Activated CD8-positive, alpha-beta T cell treated with anti-CD3 and anti-CD28 coated beads, Interleukin-2, amount 10 ng/mL, durations not matched to agents 7 days and 5 days (primary cell): ENCODE data around the gene LRRTM4. TPM values are rescaled to one million over a fixed set of nuclear protein-coding genes. Genes with fewer than 3 reads are reported as not detected.

ENCODE experiments used
- ATAC-seq: fragments of 150-1000 bp; cut with Tn5 transposase; one replicate; pipeline ENCODE4 v1.10.0; 2021; ENCODE audit warnings: moderate library complexity
- CTCF ChIA-PET: fragments of 350-600 bp; sonication (Branson Sonifier 250); formaldehyde crosslinking; loops from one replicate; lab custom pipeline; 2021; ENCODE audit warnings: antibody characterized with exemption; lab: Charles Lee
- POLR2A ChIA-PET: fragments of 350-600 bp; sonication (Branson Sonifier 250); formaldehyde crosslinking; loops from one replicate; lab custom pipeline; 2021; ENCODE audit warnings: antibody characterized with exemption; lab: Charles Lee
- DNase-seq: peaks from one replicate; pipeline ENCODE4 v3.0.0-alpha.2; 2020
- H3K27ac Mint-ChIP-seq: one replicate; pipeline ENCODE4 v1.8.0; 2021; ENCODE audit warnings: mild to moderate bottlenecking, mixed read lengths
- H3K27me3 Mint-ChIP-seq: one replicate; pipeline ENCODE4 v1.8.0; 2021; ENCODE audit warnings: low read depth, mixed read lengths
- H3K36me3 Mint-ChIP-seq: one replicate; pipeline ENCODE4 v1.8.0; 2021; ENCODE audit warnings: low read depth, mixed read lengths
- H3K4me1 Mint-ChIP-seq: one replicate; pipeline ENCODE4 v1.8.0; 2021; ENCODE audit warnings: low read depth, mixed read lengths
- H3K4me3 Mint-ChIP-seq: one replicate; pipeline ENCODE4 v1.8.0; 2021; ENCODE audit warnings: mild to moderate bottlenecking, mixed read lengths
- H3K9me3 Mint-ChIP-seq: one replicate; pipeline ENCODE4 v1.8.0; 2022; ENCODE audit warnings: mixed read lengths; ENCODE audit not compliant: insufficient read depth
- total RNA-seq, 2 experiments: library from RNA; stranded (reverse); gene quantifications; one replicate each; pipeline ENCODE4 v1.2.3, GENCODE V29; 2021

Gene LRRTM4
- total RNA-seq, 2 experiments from 2014 or later = not detected

- Mint-ChIP-seq H3K27ac (no peak overlapping the region), H3K4me3 (no peak overlapping the region), H3K9me3 (peaks cover 7% of the 10 kb centered on the region), H3K27me3 (no peaks in the 10 kb centered on the region), H3K4me1 (no peaks in the 10 kb centered on the region), H3K36me3 (no peaks in the 10 kb centered on the region)
- ATAC-seq = no peak
- no peak for DNase-seq
- POLR2A ChIA-PET = no interaction called here
- CTCF ChIA-PET = no interaction called here
Measured at GRCh38 chr2:76946631-76947145, 575.5 kb downstream of the LRRTM4 start.

GRCh38 chr2:76940559-76940958 is 581.6 kb downstream of the LRRTM4 start:
- Mint-ChIP-seq H3K4me3 (no peak overlapping the region), H3K36me3 (no peaks in the 10 kb centered on the region), H3K9me3 (peaks cover 6% of the 10 kb centered on the region), H3K4me1 (no peaks in the 10 kb centered on the region), H3K27me3 (no peaks in the 10 kb centered on the region), H3K27ac (no peak overlapping the region)
- ATAC-seq (no peak), DNase-seq (no peak)
- POLR2A ChIA-PET = no interaction called here
- CTCF ChIA-PET = interaction anchor here (0.5 kb wide), 1 partner anchor 76 kb away, joined by 3 read pairs; no protein-coding TSS in a partner anchor

GRCh38 chr2:76938153-76938552 is 584.0 kb downstream of the LRRTM4 start:
- Mint-ChIP-seq H3K27ac (no peak overlapping the region), H3K4me3 (no peak overlapping the region), H3K36me3 (no peaks in the 10 kb centered on the region), H3K27me3 (no peaks in the 10 kb centered on the region), H3K4me1 (no peaks in the 10 kb centered on the region), H3K9me3 (peaks cover 14% of the 10 kb centered on the region)
- ChIA-PET CTCF (no interaction called here), POLR2A (no interaction called here)
- ATAC-seq = no peak
- DNase-seq = no peak

- CTCF ChIA-PET = no interaction called here
- no peaks in the 10 kb centered on the region for H3K27me3 Mint-ChIP-seq
- H3K9me3 Mint-ChIP-seq = peaks cover 12% of the 10 kb centered on the region
- H3K4me1 Mint-ChIP-seq = no peaks in the 10 kb centered on the region
- H3K36me3 Mint-ChIP-seq = no peaks in the 10 kb centered on the region
- POLR2A ChIA-PET = no interaction called here
- no peak for ATAC-seq
- H3K4me3 Mint-ChIP-seq = no peak overlapping the region
- no peak for DNase-seq
- no peak overlapping the region for H3K27ac Mint-ChIP-seq
Measured at GRCh38 chr2:76932550-76932949, 589.6 kb downstream of the LRRTM4 start.

GRCh38 chr2:76930056-76930744 is 592.0 kb downstream of the LRRTM4 start:
- Mint-ChIP-seq H3K27ac (no peak overlapping the region), H3K36me3 (no peaks in the 10 kb centered on the region), H3K9me3 (peaks cover 12% of the 10 kb centered on the region), H3K4me1 (no peaks in the 10 kb centered on the region), H3K27me3 (no peaks in the 10 kb centered on the region), H3K4me3 (no peak overlapping the region)
- ChIA-PET POLR2A (no interaction called here), CTCF (no interaction called here)
- no peak for DNase-seq
- no peak for ATAC-seq

GRCh38 chr2:76928026-76928425 is 594.1 kb downstream of the LRRTM4 start:
- no peaks in the 10 kb centered on the region for H3K4me1 Mint-ChIP-seq
- ChIA-PET POLR2A (no interaction called here), CTCF (no interaction called here)
- DNase-seq = no peak
- no peak overlapping the region for H3K27ac Mint-ChIP-seq
- no peaks in the 10 kb centered on the region for H3K36me3 Mint-ChIP-seq
- peaks cover 3% of the 10 kb centered on the region for H3K9me3 Mint-ChIP-seq
- ATAC-seq = no peak
- H3K4me3 Mint-ChIP-seq = no peak overlapping the region
- no peaks in the 10 kb centered on the region for H3K27me3 Mint-ChIP-seq

- ChIA-PET CTCF (no interaction called here), POLR2A (no interaction called here)
- no peaks in the 10 kb centered on the region for H3K36me3 Mint-ChIP-seq
- ATAC-seq = no peak
- DNase-seq = no peak
- no peaks in the 10 kb centered on the region for H3K4me1 Mint-ChIP-seq
- no peak overlapping the region for H3K27ac Mint-ChIP-seq
- H3K9me3 Mint-ChIP-seq = peaks cover 6% of the 10 kb centered on the region
- H3K27me3 Mint-ChIP-seq = no peaks in the 10 kb centered on the region
- H3K4me3 Mint-ChIP-seq = no peak overlapping the region
Measured at GRCh38 chr2:76921006-76921405, 601.2 kb downstream of the LRRTM4 start.

GRCh38 chr2:76895469-76895868 is 626.7 kb downstream of the LRRTM4 start:
- ChIA-PET CTCF (no interaction called here), POLR2A (no interaction called here)
- Mint-ChIP-seq H3K4me1 (no peaks in the 10 kb centered on the region), H3K4me3 (no peak overlapping the region), H3K36me3 (no peaks in the 10 kb centered on the region), H3K9me3 (peaks cover 19% of the 10 kb centered on the region), H3K27ac (no peak overlapping the region), H3K27me3 (no peaks in the 10 kb centered on the region)
- DNase-seq = no peak
- ATAC-seq = no peak

- DNase-seq = no peak
- ChIA-PET CTCF (no interaction called here), POLR2A (no interaction called here)
- Mint-ChIP-seq H3K36me3 (no peaks in the 10 kb centered on the region), H3K9me3 (no peaks in the 10 kb centered on the region), H3K4me1 (no peaks in the 10 kb centered on the region), H3K27ac (no peak overlapping the region), H3K27me3 (no peaks in the 10 kb centered on the region), H3K4me3 (no peak overlapping the region)
- ATAC-seq = no peak
Measured at GRCh38 chr2:76870581-76870980, 651.6 kb downstream of the LRRTM4 start.

- DNase-seq (no peak), ATAC-seq (no peak)
- H3K4me1 Mint-ChIP-seq = no peaks in the 10 kb centered on the region
- peaks cover 3% of the 10 kb centered on the region for H3K9me3 Mint-ChIP-seq
- no peak overlapping the region for H3K4me3 Mint-ChIP-seq
- H3K36me3 Mint-ChIP-seq = no peaks in the 10 kb centered on the region
- ChIA-PET POLR2A (no interaction called here), CTCF (no interaction called here)
- H3K27ac Mint-ChIP-seq = no peak overlapping the region
- H3K27me3 Mint-ChIP-seq = no peaks in the 10 kb centered on the region
Measured at GRCh38 chr2:76870011-76870410, 652.2 kb downstream of the LRRTM4 start.

- Mint-ChIP-seq H3K4me3 (no peak overlapping the region), H3K9me3 (peaks cover 4% of the 10 kb centered on the region), H3K27ac (no peak overlapping the region), H3K36me3 (no peaks in the 10 kb centered on the region), H3K27me3 (no peaks in the 10 kb centered on the region), H3K4me1 (no peaks in the 10 kb centered on the region)
- no peak for ATAC-seq
- ChIA-PET CTCF (no interaction called here), POLR2A (no interaction called here)
- no peak for DNase-seq
Measured at GRCh38 chr2:76867854-76868253, 654.3 kb downstream of the LRRTM4 start.

- CTCF ChIA-PET = no interaction called here
- no peak overlapping the region for H3K27ac Mint-ChIP-seq
- no peak overlapping the region for H3K4me3 Mint-ChIP-seq
- POLR2A ChIA-PET = no interaction called here
- DNase-seq (no peak), ATAC-seq (no peak)
- no peaks in the 10 kb centered on the region for H3K27me3 Mint-ChIP-seq
- no peaks in the 10 kb centered on the region for H3K36me3 Mint-ChIP-seq
- peaks cover 4% of the 10 kb centered on the region for H3K9me3 Mint-ChIP-seq
- no peaks in the 10 kb centered on the region for H3K4me1 Mint-ChIP-seq
Measured at GRCh38 chr2:76866464-76866863, 655.7 kb downstream of the LRRTM4 start.

- Mint-ChIP-seq H3K4me3 (no peak overlapping the region), H3K9me3 (peaks cover 4% of the 10 kb centered on the region), H3K27ac (no peak overlapping the region), H3K4me1 (no peaks in the 10 kb centered on the region), H3K27me3 (no peaks in the 10 kb centered on the region), H3K36me3 (no peaks in the 10 kb centered on the region)
- ChIA-PET CTCF (no interaction called here), POLR2A (no interaction called here)
- DNase-seq = no peak
- ATAC-seq = no peak
Measured at GRCh38 chr2:76862901-76863300, 659.3 kb downstream of the LRRTM4 start.
